ENCODE measurements around the gene KRTAP26-1. TPM values are rescaled to one million over a fixed set of nuclear protein-coding genes. Genes with fewer than 3 reads are reported as not detected.

The KRTAP26-1 gene, protein sequence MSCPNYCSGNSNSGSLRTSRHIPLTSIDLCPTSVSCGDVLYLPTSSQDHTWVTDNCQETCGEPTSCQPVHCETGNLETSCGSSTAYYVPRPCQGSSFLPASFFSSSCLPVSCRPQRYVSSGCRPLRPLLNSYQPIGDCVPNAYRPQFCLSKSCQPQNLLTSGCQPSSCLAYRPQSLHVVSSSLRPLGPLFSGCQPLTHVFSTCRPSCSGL
- total RNA-seq, result not detected

DNA sequence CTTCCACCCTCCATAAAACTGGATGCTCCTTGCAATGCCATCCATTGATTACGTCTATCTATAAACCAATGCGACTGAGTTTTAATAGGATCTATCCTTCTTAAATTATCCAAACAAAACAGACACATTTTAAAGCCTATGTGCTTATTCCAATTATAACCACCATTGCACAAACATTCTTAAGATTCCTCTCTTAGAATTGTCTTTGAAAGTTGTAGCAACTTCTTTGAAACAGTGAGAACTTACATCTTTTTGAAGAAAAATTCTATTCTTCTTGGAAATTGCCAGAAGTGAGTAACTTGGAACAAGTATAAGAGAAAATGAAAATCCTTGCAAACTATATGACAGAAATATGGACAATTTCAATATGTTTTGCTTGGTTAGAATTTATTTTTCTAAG, at the start of gene KRTAP26-1:
KRTAP26-1 (minus strand) TSS at position 101 of the 400 bp plus-strand sequence. CDS start 280 bp downstream, outside the sequence.
- WGBS, 2 donors, result 76 to 92% methylated on average over 2 of the region's 2 CpGs
- DNase-seq, result no peak
- no peak for TF ChIP-seq POLR2A (IDR thresholded peaks at IDR 0.05)
- TF ChIP-seq, protein P1, sequence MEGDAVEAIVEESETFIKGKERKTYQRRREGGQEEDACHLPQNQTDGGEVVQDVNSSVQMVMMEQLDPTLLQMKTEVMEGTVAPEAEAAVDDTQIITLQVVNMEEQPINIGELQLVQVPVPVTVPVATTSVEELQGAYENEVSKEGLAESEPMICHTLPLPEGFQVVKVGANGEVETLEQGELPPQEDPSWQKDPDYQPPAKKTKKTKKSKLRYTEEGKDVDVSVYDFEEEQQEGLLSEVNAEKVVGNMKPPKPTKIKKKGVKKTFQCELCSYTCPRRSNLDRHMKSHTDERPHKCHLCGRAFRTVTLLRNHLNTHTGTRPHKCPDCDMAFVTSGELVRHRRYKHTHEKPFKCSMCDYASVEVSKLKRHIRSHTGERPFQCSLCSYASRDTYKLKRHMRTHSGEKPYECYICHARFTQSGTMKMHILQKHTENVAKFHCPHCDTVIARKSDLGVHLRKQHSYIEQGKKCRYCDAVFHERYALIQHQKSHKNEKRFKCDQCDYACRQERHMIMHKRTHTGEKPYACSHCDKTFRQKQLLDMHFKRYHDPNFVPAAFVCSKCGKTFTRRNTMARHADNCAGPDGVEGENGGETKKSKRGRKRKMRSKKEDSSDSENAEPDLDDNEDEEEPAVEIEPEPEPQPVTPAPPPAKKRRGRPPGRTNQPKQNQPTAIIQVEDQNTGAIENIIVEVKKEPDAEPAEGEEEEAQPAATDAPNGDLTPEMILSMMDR (IDR thresholded peaks at IDR 0.05), result no peak

DNA sequence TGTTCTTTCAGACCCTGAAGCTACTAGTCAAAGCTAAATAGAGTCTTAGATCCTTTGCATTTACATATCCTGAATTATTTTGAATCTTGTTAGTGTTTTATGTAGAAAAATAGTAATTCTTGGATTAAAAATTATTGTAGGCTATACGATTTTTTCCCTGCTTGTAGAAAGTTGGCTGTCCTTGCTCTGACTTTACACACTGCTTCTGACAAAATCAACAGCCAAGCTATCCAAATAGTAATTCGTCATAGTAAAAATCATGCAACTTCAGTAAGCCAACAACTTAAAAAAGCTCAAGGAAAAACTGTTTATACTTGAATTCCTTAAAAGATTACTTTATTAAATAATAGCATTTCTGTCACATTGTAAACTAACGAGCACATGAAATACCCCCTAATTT, 35.8 kb upstream of the KRTAP26-1 start:
- TF ChIP-seq, protein P1 (IDR thresholded peaks at IDR 0.05), result no peak
- no peak for TF ChIP-seq POLR2A (IDR thresholded peaks at IDR 0.05)
- DNase-seq, result no peak
- no peaks in the 10 kb centered on the region for H3K9me3 ChIP-seq
- H3K36me3 ChIP-seq, result no peaks in the 10 kb centered on the region
- no peak overlapping the region for H3K27ac ChIP-seq
- H3K4me1 ChIP-seq, result no peaks in the 10 kb centered on the region
- H3K4me3 ChIP-seq, result no peak overlapping the region
- intact Hi-C loops (cut with DNase I), result no loop called here
- H3K27me3 ChIP-seq, result no peaks in the 10 kb centered on the region
- WGBS, 2 donors, result 45 to 53% methylated on average over 3 of the region's 3 CpGs

More for the DNA sequence above, at the start of gene KRTAP26-1:
- H3K4me1 ChIP-seq, result no peaks in the 10 kb centered on the region
- no peaks in the 10 kb centered on the region for H3K27me3 ChIP-seq
- no peaks in the 10 kb centered on the region for H3K36me3 ChIP-seq
- no peaks in the 10 kb centered on the region for H3K9me3 ChIP-seq
- H3K4me3 ChIP-seq, result no peak within 1 kb of the TSS
- no peak within 1 kb of the TSS for H3K27ac ChIP-seq
- intact Hi-C loops (cut with DNase I), result no loop called here

DNA sequence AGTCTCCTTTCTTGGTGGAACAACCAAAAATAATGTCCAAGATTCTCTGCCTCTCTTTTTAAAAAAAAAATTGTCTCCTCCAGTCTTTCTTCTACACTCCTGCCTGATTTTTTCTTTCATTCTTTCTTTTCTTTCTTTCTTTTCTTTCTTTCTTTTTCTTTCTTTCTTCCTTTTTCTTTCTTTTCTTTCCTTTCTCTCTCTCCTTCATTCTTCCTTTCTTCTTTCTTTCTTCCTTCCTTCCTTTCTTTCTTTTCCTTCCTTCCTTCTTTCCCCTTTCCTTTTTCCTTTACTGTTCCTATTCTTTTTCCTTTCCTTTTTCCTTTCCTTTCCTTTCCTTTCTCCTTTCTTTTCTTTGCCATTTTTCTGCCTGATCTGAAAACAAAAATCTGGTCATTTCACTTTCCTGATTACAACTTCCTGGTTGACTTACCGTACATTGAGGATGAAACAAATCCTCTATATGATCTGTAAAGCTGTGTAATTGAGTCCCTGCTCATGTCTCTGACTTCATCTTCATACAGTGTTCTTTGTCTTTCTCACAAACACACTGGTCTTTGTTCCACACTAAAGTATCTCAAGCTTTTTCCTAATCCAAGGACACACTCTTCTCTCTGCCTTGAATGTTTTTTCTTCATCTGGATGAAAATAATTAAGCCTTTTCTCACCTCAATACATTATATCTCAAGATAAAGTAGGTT, 34.3 kb upstream of the KRTAP26-1 start:
- intact Hi-C loops (cut with DNase I), result no loop called here
- no peak for DNase-seq
- H3K27ac ChIP-seq, result no peak overlapping the region
- H3K9me3 ChIP-seq, result no peaks in the 10 kb centered on the region
- H3K4me3 ChIP-seq, result no peak overlapping the region
- no peaks in the 10 kb centered on the region for H3K4me1 ChIP-seq
- 45 to 64% methylated on average over 1 of the region's 1 CpG for WGBS, 2 donors
- no peaks in the 10 kb centered on the region for H3K36me3 ChIP-seq
- H3K27me3 ChIP-seq, result no peaks in the 10 kb centered on the region
- TF ChIP-seq, protein P1 (IDR thresholded peaks at IDR 0.05), result no peak
- no peak for TF ChIP-seq POLR2A (IDR thresholded peaks at IDR 0.05)

DNA sequence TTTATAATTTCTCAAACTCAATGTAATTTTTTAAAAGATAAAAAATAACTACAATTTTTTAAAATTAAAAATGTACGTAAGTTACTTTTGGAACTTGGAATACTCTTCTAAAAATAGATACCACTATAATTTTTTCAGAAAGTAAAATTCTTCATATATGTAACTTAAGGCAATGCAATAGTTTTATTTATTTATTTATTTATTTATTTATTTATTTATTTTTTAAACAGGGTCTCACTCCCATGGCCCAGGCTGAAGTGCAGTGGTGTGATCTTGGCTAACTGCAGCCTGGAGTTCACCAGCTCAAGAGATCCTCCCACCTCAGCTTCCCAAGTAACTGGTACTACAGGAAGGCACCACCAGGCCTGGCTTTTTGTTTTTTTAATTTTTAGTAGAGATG, 31.4 kb upstream of the KRTAP26-1 start:
- H3K36me3 ChIP-seq, result no peaks in the 10 kb centered on the region
- no peak overlapping the region for H3K4me3 ChIP-seq
- H3K4me1 ChIP-seq, result no peaks in the 10 kb centered on the region
- intact Hi-C loops (cut with DNase I), result no loop called here
- DNase-seq, result no peak
- 85 to 91% methylated on average over 1 of the region's 1 CpG for WGBS, 2 donors
- H3K27me3 ChIP-seq, result no peaks in the 10 kb centered on the region
- no peaks in the 10 kb centered on the region for H3K9me3 ChIP-seq
- H3K27ac ChIP-seq, result no peak overlapping the region
- TF ChIP-seq, protein P1 (IDR thresholded peaks at IDR 0.05), result no peak
- TF ChIP-seq POLR2A (IDR thresholded peaks at IDR 0.05), result no peak

DNA sequence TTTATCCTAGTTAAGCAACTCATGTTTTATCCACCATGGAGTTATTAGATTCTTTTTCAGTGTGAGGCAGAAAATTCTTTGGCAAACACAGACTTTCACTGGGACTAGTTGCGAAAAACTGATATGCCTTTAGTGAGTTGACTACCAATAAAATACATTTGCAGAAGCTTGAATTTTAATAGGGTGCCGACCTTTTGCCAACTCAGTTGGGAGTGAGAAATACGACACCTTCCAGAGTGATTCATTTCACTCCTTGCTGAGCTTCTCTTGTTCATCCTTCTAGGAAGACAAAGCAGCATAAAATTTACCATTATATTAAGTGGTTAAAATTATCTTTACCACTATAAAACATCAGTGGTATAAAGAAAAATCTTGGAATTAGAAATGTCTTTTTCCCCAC, 29.5 kb upstream of the KRTAP26-1 start:
- H3K36me3 ChIP-seq, result no peaks in the 10 kb centered on the region
- no peaks in the 10 kb centered on the region for H3K27me3 ChIP-seq
- no peaks in the 10 kb centered on the region for H3K4me1 ChIP-seq
- 24 to 36% methylated on average over 3 of the region's 3 CpGs for WGBS, 2 donors
- DNase-seq, result no peak
- intact Hi-C loops (cut with DNase I), result no loop called here
- no peak overlapping the region for H3K27ac ChIP-seq
- no peaks in the 10 kb centered on the region for H3K9me3 ChIP-seq
- no peak overlapping the region for H3K4me3 ChIP-seq
- TF ChIP-seq POLR2A (IDR thresholded peaks at IDR 0.05), result no peak
- TF ChIP-seq, protein P1 (IDR thresholded peaks at IDR 0.05), result no peak
